ENCODE data around the gene DHCR24.

The DHCR24 gene

GRCh38 chr1:54879872-54880271, 7.1 kb downstream of the DHCR24 start:
- TF ChIP-seq CTCF (conservative IDR thresholded peaks at IDR 0.05; ENCODE audit: low read depth, low read length): no peak
- DNase-seq (ENCODE audit: low read depth): no peak
- no peak overlapping the region for H3K4me3 ChIP-seq (ENCODE audit: low read depth, low read length)

- H3K4me3 ChIP-seq (ENCODE audit: low read depth, low read length): no peak overlapping the region
- no peak for DNase-seq (ENCODE audit: low read depth)
- no peak for TF ChIP-seq CTCF (conservative IDR thresholded peaks at IDR 0.05; ENCODE audit: low read depth, low read length)
These were observed 10.2 kb downstream of the DHCR24 start for GRCh38 chr1:54876814-54877213.

GRCh38 chr1:54875000-54875399, 12.0 kb downstream of the DHCR24 start:
- no peak for DNase-seq (ENCODE audit: low read depth)
- TF ChIP-seq CTCF (conservative IDR thresholded peaks at IDR 0.05; ENCODE audit: low read depth, low read length): no peak
- no peak overlapping the region for H3K4me3 ChIP-seq (ENCODE audit: low read depth, low read length)

- TF ChIP-seq CTCF (conservative IDR thresholded peaks at IDR 0.05; ENCODE audit: low read depth, low read length): no peak
- H3K4me3 ChIP-seq (ENCODE audit: low read depth, low read length): no peak overlapping the region
- no peak for DNase-seq (ENCODE audit: low read depth)
These were observed 12.7 kb downstream of the DHCR24 start for GRCh38 chr1:54874079-54874830.

- DNase-seq (ENCODE audit: low read depth): no peak
- TF ChIP-seq CTCF (conservative IDR thresholded peaks at IDR 0.05; ENCODE audit: low read depth, low read length): peak; percentile 34
- no peak overlapping the region for H3K4me3 ChIP-seq (ENCODE audit: low read depth, low read length)
These were observed 15.0 kb downstream of the DHCR24 start for GRCh38 chr1:54872036-54872331.

- no peak for TF ChIP-seq CTCF (conservative IDR thresholded peaks at IDR 0.05; ENCODE audit: low read depth, low read length)
- H3K4me3 ChIP-seq (ENCODE audit: low read depth, low read length): no peak overlapping the region
- no peak for DNase-seq (ENCODE audit: low read depth)
These were observed 15.5 kb downstream of the DHCR24 start for GRCh38 chr1:54871275-54872035.

- no peak for DNase-seq (ENCODE audit: low read depth)
- TF ChIP-seq CTCF (conservative IDR thresholded peaks at IDR 0.05; ENCODE audit: low read depth, low read length): no peak
- no peak overlapping the region for H3K4me3 ChIP-seq (ENCODE audit: low read depth, low read length)
These were observed 16.1 kb downstream of the DHCR24 start for GRCh38 chr1:54870869-54871268.
